ENCODE data around the gene CHST15. TPM values are rescaled to one million over a fixed set of nuclear protein-coding genes. Genes with fewer than 3 reads are reported as not detected.

CHST15 gene
- total and polyA plus RNA-seq, 4 donors = 2.9 to 16.5 (median 6.4) TPM

DNA sequence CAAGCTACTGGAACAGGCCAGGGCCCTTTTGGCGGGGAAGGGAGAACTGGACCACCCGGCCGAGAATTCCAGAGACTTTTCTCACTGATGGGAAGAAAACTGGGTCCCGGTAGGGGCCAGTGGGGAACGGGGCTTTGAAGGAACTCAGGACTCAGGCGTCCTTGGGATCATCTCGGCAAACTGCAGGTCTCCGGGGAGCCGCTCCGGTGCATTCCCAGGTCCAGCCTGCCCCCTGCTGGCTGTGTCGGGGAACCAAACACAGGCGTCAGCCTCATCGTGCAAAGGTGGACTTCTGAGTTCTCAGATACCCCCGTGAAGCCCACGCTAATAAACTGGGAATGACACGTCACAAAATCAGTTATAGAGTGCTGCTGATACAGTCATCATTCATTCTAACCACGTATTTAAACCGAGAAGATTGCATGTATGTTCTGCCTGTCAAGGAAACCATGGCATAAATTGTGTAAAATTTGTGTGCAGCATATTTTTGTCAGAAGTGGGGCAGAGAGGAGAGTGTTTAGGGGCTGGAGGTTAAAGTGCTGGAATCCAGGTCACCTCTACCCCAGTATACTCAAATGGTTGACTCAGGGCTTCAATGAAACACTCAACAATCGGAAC is 125.7 kb downstream of the CHST15 start:
- H3K9me3 ChIP-seq (ENCODE audit: control insufficient read depth in 4 of 4, low read length in 3 of 4) = no peaks in the 10 kb centered on the region
- no peaks in the 10 kb centered on the region for H3K36me3 ChIP-seq (ENCODE audit: control insufficient read depth in 4 of 4, insufficient read depth in 3 of 4, low read depth in 1 of 4, low read length in 3 of 4)
- no peak overlapping the region for H3K27ac ChIP-seq (ENCODE audit: low read depth in 1 of 2, low read length in 2 of 2)
- no peak for TF ChIP-seq YY1 (IDR thresholded peaks at IDR 0.05)
- TF ChIP-seq, protein P1, sequence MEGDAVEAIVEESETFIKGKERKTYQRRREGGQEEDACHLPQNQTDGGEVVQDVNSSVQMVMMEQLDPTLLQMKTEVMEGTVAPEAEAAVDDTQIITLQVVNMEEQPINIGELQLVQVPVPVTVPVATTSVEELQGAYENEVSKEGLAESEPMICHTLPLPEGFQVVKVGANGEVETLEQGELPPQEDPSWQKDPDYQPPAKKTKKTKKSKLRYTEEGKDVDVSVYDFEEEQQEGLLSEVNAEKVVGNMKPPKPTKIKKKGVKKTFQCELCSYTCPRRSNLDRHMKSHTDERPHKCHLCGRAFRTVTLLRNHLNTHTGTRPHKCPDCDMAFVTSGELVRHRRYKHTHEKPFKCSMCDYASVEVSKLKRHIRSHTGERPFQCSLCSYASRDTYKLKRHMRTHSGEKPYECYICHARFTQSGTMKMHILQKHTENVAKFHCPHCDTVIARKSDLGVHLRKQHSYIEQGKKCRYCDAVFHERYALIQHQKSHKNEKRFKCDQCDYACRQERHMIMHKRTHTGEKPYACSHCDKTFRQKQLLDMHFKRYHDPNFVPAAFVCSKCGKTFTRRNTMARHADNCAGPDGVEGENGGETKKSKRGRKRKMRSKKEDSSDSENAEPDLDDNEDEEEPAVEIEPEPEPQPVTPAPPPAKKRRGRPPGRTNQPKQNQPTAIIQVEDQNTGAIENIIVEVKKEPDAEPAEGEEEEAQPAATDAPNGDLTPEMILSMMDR (IDR thresholded peaks at IDR 0.05; ENCODE audit: low read depth, low read length, missing input control) = peak; percentile 80
- TF ChIP-seq HNF4A (conservative IDR thresholded peaks at IDR 0.05) = no peak
- no peak for TF ChIP-seq NR2F2 (IDR thresholded peaks at IDR 0.05)
- peak; percentile 90 to 92 for TF ChIP-seq RAD21 (IDR thresholded peaks at IDR 0.05)
- peak; percentile 71 for DNase-seq (ENCODE audit: low spot score)
- no peak overlapping the region for H3K4me3 ChIP-seq (ENCODE audit: low read depth in 1 of 3, low read length in 3 of 3)
- 8% methylated on average over 19 of the region's 19 CpGs for WGBS
- H3K4me1 ChIP-seq (ENCODE audit: control insufficient read depth in 4 of 4, insufficient read depth in 4 of 4, low read length in 3 of 4) = no peaks in the 10 kb centered on the region
- H3K9ac ChIP-seq (ENCODE audit: low read depth in 1 of 2, low read length in 2 of 2) = no peak overlapping the region
- peaks cover 0 to 10% (median 2%) of the 10 kb centered on the region in 4 donors for H3K27me3 ChIP-seq (ENCODE audit: control insufficient read depth in 4 of 4, insufficient read depth in 4 of 4, low read length in 3 of 4)

DNA sequence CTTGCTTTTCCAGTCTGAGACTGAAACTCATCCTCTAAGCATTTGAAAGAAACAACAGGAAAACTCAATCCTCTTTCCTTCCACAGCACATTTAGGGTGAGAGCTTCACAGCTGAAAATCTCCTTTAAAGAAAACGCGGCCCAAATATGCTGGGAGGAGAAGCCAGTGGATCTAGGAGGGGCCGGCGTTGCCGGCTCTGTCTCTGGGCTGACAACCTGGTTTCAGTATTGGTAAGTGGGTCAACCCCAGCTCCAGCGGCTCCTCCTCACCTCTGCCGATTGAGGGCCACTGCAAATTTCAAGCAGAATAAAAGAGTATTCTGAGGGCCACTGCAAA is 126.5 kb downstream of the CHST15 start:
- no peak overlapping the region for H3K27ac ChIP-seq (ENCODE audit: low read depth in 1 of 2, low read length in 2 of 2)

More for the DNA sequence above, 126.5 kb downstream of the CHST15 start:
- DNase-seq (ENCODE audit: low spot score) = no peak
- Histone ChIP-seq H3K4me3 (ENCODE audit: low read depth in 1 of 3, low read length in 3 of 3) (no peak overlapping the region), H3K27me3 (ENCODE audit: control insufficient read depth in 4 of 4, insufficient read depth in 4 of 4, low read length in 3 of 4) (peaks cover 0 to 10% (median 1%) of the 10 kb centered on the region in 4 donors), H3K36me3 (ENCODE audit: control insufficient read depth in 4 of 4, insufficient read depth in 3 of 4, low read depth in 1 of 4, low read length in 3 of 4) (no peaks in the 10 kb centered on the region), H3K4me1 (ENCODE audit: control insufficient read depth in 4 of 4, insufficient read depth in 4 of 4, low read length in 3 of 4) (no peaks in the 10 kb centered on the region), H3K9me3 (ENCODE audit: control insufficient read depth in 4 of 4, low read length in 3 of 4) (no peaks in the 10 kb centered on the region), H3K9ac (ENCODE audit: low read depth in 1 of 2, low read length in 2 of 2) (no peak overlapping the region)
- 72% methylated on average over 7 of the region's 7 CpGs for WGBS
- no peak for TF ChIP-seq RAD21 (IDR thresholded peaks at IDR 0.05)
- TF ChIP-seq FOXA1 (IDR thresholded peaks at IDR 0.05) = no peak
- no peak for TF ChIP-seq NR2F2 (IDR thresholded peaks at IDR 0.05)
- no peak for TF ChIP-seq SP1 (IDR thresholded peaks at IDR 0.05)
- no peak for TF ChIP-seq EGR1 (IDR thresholded peaks at IDR 0.05; ENCODE audit: low read depth in 2 of 2)
- TF ChIP-seq, protein P2, sequence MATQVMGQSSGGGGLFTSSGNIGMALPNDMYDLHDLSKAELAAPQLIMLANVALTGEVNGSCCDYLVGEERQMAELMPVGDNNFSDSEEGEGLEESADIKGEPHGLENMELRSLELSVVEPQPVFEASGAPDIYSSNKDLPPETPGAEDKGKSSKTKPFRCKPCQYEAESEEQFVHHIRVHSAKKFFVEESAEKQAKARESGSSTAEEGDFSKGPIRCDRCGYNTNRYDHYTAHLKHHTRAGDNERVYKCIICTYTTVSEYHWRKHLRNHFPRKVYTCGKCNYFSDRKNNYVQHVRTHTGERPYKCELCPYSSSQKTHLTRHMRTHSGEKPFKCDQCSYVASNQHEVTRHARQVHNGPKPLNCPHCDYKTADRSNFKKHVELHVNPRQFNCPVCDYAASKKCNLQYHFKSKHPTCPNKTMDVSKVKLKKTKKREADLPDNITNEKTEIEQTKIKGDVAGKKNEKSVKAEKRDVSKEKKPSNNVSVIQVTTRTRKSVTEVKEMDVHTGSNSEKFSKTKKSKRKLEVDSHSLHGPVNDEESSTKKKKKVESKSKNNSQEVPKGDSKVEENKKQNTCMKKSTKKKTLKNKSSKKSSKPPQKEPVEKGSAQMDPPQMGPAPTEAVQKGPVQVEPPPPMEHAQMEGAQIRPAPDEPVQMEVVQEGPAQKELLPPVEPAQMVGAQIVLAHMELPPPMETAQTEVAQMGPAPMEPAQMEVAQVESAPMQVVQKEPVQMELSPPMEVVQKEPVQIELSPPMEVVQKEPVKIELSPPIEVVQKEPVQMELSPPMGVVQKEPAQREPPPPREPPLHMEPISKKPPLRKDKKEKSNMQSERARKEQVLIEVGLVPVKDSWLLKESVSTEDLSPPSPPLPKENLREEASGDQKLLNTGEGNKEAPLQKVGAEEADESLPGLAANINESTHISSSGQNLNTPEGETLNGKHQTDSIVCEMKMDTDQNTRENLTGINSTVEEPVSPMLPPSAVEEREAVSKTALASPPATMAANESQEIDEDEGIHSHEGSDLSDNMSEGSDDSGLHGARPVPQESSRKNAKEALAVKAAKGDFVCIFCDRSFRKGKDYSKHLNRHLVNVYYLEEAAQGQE (IDR thresholded peaks at IDR 0.05) = no peak
- TF ChIP-seq FOXA2 (IDR thresholded peaks at IDR 0.05) = no peak
